Thyroid gland (tissue), 4 donors: ENCODE measurements around the gene ICE1. TPM values are rescaled to one million over a fixed set of nuclear protein-coding genes. Genes with fewer than 3 reads are reported as not detected.
"Not testable (repeated sequence)": the region's sequence is repeated elsewhere in the genome, so short reads cannot be mapped to it uniquely, and the experiment has no call there.

ENCODE experiments used
- DNase-seq, 2 donors: peaks; one replicate each; pipeline ENCODE4 v3.0.0-alpha.2; 2019
- H3K27ac ChIP-seq, 3 donors: fragments of 200-600 bp; sonication (generic); 1 replicate in 2 of 3; 2 replicates in 1 of 3; pipeline ENCODE4 v1.5.1; 2016 to 2019; ENCODE audit warnings: mild to moderate bottlenecking in 1 of 3, moderate library complexity in 1 of 3
- H3K27me3 ChIP-seq: fragments of 200-600 bp; sonication (generic); one replicate; pipeline ENCODE4 v1.5.1; 2019
- H3K36me3 ChIP-seq, 2 donors: fragments of 200-600 bp; sonication (generic); one replicate each; pipeline ENCODE4 v1.5.1; 2016 to 2019
- H3K4me1 ChIP-seq, 2 donors: fragments of 200-600 bp; sonication (generic); one replicate each; pipeline ENCODE4 v1.5.1; 2017 to 2019
- H3K4me3 ChIP-seq, 3 donors: fragments of 200-600 bp; sonication (generic); replicated peaks in 1 of 3; 1 replicate in 2 of 3; 2 replicates in 1 of 3; pipeline ENCODE4 v1.5.1; 2016; ENCODE audit warnings: mild to moderate bottlenecking in 1 of 3
- H3K9me3 ChIP-seq: fragments of 200-600 bp; sonication (generic); one replicate; pipeline ENCODE4 v1.5.1; 2017
- POLR2A ChIP-seq, 2 donors: fragments of 450-650 bp; IDR thresholded peaks; one replicate each; pipeline ENCODE4 v1.6.1; 2017; ENCODE audit warnings: antibody characterized with exemption in 2 of 2, mild to moderate bottlenecking in 2 of 2, moderate library complexity in 1 of 2
- WGBS, 2 donors: methylation state at CpG; one replicate each; pipeline ENCODE4 v1.1.5; 2017; 5-methylcytosine and 5-hydroxymethylcytosine counted together
- intact Hi-C: fragments of 100-400 bp; cut with DNase I; formaldehyde crosslinking; loops from one replicate; pipeline ENCODE4 v1.15.1; 2023
- total RNA-seq, 4 donors: library from RNA; depleted of rRNA; stranded (reverse); fragments of >200 nt; gene quantifications; one replicate each; pipeline ENCODE4 v1.2.3, GENCODE V29; 2016
- TF ChIP-seq, protein P1 (sequence below), 6 experiments: fragments of 200-600 bp in 3 of 6; fragments of 450-650 bp in 3 of 6; sonication (generic) in 3 of 6; IDR thresholded peaks; one replicate each; pipeline ENCODE4 v1.5.1; 2016 to 2019; ENCODE audit warnings: antibody characterized with exemption in 6 of 6, mild to moderate bottlenecking in 2 of 6, inconsistent platforms in 1 of 6, moderate library complexity in 1 of 6

ICE1 gene
- total RNA-seq, 4 donors from 2014 or later = 36.7 to 71.8 (median 41.6) TPM

DNA sequence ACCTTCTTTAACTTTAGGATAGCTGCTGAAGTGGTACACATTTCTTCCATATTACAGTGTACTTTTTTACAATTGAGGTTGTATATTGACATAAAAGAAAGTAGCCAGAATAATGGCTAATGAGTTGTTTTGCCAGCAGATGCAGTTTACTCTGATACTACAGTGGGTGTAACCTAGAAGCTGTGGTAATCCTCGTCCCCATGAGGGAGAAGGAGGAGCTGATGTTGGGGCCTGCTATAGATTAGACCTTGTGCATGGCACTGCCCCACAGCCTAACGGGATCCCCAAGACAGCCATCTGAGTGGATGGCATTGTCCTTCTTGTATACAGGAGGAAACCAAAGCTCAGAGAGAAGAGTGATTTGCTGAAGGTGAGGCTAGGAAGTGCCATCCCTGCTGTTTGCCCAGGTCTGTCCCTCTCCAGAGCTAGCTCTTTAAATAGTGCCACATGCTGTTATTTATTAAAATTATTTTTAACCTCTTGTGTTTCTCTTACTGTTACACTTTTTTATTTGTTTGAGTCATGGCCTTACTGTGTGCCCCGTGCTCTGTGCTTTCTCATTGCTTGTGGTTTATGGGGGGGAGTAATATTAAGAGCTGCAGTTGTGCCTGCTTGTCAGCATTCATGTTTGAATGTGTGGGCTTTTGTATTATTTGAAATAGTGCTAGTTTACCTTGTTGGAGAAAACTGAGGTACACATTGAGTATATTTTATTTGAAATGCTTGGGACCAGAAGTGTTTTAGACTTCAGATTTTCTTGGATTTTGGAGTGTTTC, 65.3 kb downstream of the ICE1 start:
- intact Hi-C loops = no loop called here
- peaks cover 0 to 8% of the 10 kb centered on the region in 2 donors for H3K36me3 ChIP-seq
- no peaks in the 10 kb centered on the region for H3K9me3 ChIP-seq
- no peaks in the 10 kb centered on the region for H3K4me1 ChIP-seq
- WGBS, 2 donors = 84 to 85% methylated on average over 3 of the region's 3 CpGs
- TF ChIP-seq, protein P1, sequence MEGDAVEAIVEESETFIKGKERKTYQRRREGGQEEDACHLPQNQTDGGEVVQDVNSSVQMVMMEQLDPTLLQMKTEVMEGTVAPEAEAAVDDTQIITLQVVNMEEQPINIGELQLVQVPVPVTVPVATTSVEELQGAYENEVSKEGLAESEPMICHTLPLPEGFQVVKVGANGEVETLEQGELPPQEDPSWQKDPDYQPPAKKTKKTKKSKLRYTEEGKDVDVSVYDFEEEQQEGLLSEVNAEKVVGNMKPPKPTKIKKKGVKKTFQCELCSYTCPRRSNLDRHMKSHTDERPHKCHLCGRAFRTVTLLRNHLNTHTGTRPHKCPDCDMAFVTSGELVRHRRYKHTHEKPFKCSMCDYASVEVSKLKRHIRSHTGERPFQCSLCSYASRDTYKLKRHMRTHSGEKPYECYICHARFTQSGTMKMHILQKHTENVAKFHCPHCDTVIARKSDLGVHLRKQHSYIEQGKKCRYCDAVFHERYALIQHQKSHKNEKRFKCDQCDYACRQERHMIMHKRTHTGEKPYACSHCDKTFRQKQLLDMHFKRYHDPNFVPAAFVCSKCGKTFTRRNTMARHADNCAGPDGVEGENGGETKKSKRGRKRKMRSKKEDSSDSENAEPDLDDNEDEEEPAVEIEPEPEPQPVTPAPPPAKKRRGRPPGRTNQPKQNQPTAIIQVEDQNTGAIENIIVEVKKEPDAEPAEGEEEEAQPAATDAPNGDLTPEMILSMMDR (IDR thresholded peaks at IDR 0.05) = no peak
- no peak for TF ChIP-seq POLR2A (IDR thresholded peaks at IDR 0.05)
- DNase-seq = no peak
- H3K27ac ChIP-seq = no peak overlapping the region
- no peak overlapping the region for H3K4me3 ChIP-seq
- H3K27me3 ChIP-seq = no peaks in the 10 kb centered on the region

DNA sequence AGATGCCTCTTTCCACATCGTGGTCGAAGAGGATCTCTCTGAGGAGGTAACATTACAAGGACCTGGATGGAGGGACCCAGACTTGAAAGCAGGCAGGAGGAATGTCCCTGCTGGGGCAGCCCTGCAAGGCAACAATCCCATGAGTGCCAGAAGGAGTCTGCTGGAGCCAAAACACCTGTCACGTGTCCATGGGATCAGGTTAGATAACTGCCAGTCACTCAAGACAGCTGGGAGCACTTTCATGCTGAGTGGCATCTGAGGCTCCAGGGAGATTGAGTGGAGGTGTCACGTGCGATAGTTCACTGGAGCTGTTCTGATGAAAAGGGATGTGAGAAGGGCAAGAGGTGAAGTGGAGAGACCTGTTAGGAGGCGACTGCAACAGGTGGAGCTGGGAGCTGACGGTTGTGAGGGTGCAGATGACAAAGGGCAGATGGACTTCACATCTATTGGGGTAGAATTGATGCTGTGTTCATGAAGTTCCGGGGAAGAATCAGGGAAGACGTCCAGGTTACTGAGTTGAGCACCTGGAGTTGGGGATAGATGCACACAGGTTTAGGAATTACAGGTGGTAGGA, 68.4 kb downstream of the ICE1 start:
- H3K4me3 ChIP-seq = no peak overlapping the region
- H3K36me3 ChIP-seq = peaks cover 0 to 8% of the 10 kb centered on the region in 2 donors
- peaks cover 0 to 6% of the 10 kb centered on the region in 2 donors for H3K4me1 ChIP-seq
- H3K9me3 ChIP-seq = no peaks in the 10 kb centered on the region
- DNase-seq = no peak
- H3K27me3 ChIP-seq = no peaks in the 10 kb centered on the region
- H3K27ac ChIP-seq = no peak overlapping the region
- TF ChIP-seq, protein P1 (IDR thresholded peaks at IDR 0.05) = no peak
- no peak for TF ChIP-seq POLR2A (IDR thresholded peaks at IDR 0.05)
- 69 to 73% methylated on average over 9 of the region's 9 CpGs for WGBS, 2 donors
- intact Hi-C loops = loop anchor here (10.0 kb wide), 1 partner anchor 394 kb away; no protein-coding TSS in a partner anchor

DNA sequence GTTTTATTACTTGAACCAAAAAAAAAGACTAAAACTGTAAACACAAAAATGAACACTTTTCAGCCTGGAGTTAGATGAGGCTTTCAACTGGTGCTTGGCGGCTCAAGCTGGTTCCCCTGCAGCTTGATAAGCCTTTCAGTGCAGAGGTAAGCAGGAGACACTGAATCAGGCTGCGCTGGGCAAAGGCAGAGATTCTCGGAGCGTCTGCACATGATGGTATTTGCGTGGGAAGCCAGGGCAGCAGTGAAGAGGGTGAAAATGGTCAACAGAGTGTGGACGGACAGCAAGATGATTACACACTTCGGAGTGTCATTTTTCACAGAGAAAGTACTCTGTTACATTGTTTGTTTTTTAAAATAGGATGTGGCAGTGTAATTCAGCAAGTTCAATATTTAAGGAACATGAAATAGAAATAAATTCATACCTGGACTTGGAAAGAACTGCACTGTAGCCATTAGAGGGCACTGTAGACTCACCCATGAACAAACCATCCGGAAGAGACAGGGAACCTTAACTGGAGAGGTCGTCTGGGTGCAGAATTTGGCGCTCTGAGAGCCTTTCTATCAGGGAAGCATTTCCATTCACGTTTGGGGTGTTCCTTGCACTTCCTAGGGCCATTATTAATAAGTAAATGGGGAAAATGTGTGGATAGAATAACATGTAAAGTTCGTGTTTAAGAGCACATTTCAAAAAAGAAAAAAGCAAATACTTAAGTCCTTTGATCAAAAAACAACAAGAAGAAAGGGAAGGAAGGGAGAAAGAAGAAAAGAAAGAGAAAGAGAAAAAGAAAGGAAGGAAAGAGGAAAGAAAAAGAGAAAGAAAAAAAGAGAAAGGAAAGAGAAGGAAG, 69.8 kb downstream of the ICE1 start:
- WGBS, 2 donors = 22 to 33% methylated on average over 12 of the region's 12 CpGs
- H3K27me3 ChIP-seq = no peaks in the 10 kb centered on the region
- DNase-seq = peak; percentile 21 to 37
- peaks cover 0 to 8% of the 10 kb centered on the region in 2 donors for H3K36me3 ChIP-seq
- H3K27ac ChIP-seq = no peak overlapping the region
- intact Hi-C loops = loop anchor here (10.0 kb wide), 1 partner anchor 392 kb away; no protein-coding TSS in a partner anchor
- H3K4me1 ChIP-seq = peaks cover 0 to 12% of the 10 kb centered on the region in 2 donors
- H3K9me3 ChIP-seq = no peaks in the 10 kb centered on the region
- TF ChIP-seq, protein P1 (IDR thresholded peaks at IDR 0.05) = peak; percentile 28 to 89 (median 68)
- TF ChIP-seq POLR2A (IDR thresholded peaks at IDR 0.05) = no peak
- no peak overlapping the region for H3K4me3 ChIP-seq

DNA sequence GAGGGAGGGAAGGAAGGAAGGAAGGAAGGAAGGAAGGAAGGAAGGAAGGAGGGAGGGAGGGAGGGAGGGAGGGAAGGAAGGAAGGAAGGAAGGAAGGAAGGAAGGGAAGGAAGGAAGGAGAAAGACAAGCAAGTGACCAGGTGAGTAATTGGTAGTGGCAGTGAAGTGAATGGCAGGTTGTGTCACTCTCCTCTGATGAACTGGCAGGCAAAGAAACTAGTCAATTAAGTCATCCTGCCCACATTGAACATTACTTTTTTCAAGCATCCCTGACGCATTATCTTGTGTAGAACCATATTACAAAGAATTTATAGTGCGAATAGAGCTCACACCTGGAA, 70.4 kb downstream of the ICE1 start:
- peaks cover 0 to 15% of the 10 kb centered on the region in 2 donors for H3K4me1 ChIP-seq
- H3K4me3 ChIP-seq, H3K36me3 ChIP-seq, DNase-seq, H3K27me3 ChIP-seq, H3K27ac ChIP-seq, H3K9me3 ChIP-seq: not testable (repeated sequence)
- 86 to 94% methylated on average over 2 of the region's 2 CpGs for WGBS, 2 donors
- intact Hi-C loops = loop anchor here (10.0 kb wide), 1 partner anchor 392 kb away; no protein-coding TSS in a partner anchor
